Adrenal gland (tissue), 5 donors: ENCODE results near the gene FCHO2.

Experiments used
- CTCF ChIP-seq, 6 experiments: fragments of 450-650 bp in 4 of 6; fragments of 200-600 bp in 2 of 6; sonication (generic) in 1 of 6; IDR thresholded peaks; 1 replicate in 5 of 6; 2 replicates in 1 of 6; pipeline versions ENCODE4 v1.5.1 to v1.8.0; 2016 to 2021; ENCODE audit warnings: antibody characterized with exemption in 6 of 6, mild to moderate bottlenecking in 2 of 6, moderate library complexity in 1 of 6
- POLR2A ChIP-seq, 2 donors: fragments of 450-650 bp; IDR thresholded peaks; one replicate each; pipeline ENCODE4 v1.6.1; 2017; ENCODE audit warnings: antibody characterized with exemption in 2 of 2, mild to moderate bottlenecking in 2 of 2, moderate library complexity in 1 of 2
- donor health status: DM: no; HTN: no; CAD: no.

GRCh38 chr5:73030531-73030930 is 74.7 kb downstream of the FCHO2 start:
- TF ChIP-seq CTCF (IDR thresholded peaks at IDR 0.05) (no peak), POLR2A (IDR thresholded peaks at IDR 0.05) (no peak)
